GM18508 (cell line): ENCODE measurements around the gene TGFBR2.
A peak's percentile ranks its signal among the peaks of the same experiment; 100 is the strongest.

Experiments
- ATAC-seq: cut with Tn5 transposase; IDR thresholded peaks from one replicate; pipeline ENCODE4 v1.9.1; 2021; ENCODE audit warnings: moderate number of reproducible peaks; ENCODE audit not compliant: insufficient read depth, unreplicated experiment

The TGFBR2 gene

DNA sequence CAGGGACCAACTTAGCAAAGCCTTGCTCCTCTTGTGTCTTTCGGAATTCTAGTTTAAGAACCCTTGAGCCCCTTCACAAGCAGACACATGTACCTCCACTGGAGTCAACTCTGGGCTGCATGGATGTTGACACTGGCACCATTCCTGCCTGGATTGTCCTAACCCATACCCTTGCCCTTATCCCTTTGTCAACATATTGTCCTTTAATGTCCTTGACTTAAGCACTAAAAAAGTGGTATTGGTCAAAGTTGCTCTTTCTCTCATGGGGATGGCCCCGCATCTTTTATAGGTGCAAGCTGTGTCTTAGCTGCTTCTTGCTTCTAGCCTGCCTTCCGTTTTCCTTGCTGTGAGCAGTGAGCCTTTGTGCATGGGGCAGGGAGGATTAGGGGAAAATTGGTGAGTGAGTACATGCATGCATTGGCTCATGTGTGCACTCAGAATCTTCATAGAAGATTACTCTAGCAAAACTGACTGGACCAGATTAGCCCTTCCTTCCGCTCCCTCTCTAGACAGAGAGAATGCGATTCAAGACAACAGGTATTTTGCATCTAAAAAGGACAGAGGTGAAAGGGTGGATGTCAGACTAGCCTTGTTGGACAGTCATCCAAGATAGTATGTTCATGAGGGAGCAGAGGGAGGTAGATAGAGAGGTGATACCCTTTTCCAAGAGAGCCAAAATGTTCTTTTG, 42.4 kb downstream of the TGFBR2 start:
- no peak for ATAC-seq

DNA sequence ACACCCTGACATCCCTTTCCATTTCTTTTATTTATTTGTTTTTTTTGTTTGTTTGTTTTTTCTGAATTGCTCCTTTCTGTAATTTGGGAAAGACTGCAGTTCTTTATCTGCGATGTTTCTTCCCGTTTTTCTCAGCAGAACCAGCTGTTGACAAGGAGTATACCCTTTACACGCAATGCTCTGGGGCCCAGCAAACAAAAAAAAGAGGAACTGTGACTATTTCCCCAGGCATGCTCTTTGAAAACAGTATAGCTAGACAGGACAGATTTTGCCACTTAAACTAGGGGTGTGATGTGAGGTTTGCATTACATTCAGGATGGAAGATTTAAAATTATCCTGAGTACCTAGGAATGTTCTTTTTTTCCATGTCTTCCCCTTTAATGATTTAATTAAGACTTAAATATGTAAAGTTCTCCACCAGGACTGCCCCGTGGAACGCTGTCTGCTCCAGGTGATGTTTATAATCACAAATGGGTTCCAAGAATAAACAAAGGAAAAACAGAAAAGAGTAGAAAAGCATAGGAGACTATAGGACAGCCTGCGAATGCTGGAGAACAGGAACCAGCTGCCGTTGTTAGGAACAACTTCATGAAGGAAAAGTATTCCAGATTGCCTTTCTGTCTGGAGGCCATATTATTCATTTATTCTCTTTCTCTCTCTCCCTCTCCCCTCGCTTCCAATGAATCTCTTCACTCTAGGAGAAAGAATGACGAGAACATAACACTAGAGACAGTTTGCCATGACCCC, 43.3 kb downstream of the TGFBR2 start:
- ATAC-seq = peak; percentile 48

DNA sequence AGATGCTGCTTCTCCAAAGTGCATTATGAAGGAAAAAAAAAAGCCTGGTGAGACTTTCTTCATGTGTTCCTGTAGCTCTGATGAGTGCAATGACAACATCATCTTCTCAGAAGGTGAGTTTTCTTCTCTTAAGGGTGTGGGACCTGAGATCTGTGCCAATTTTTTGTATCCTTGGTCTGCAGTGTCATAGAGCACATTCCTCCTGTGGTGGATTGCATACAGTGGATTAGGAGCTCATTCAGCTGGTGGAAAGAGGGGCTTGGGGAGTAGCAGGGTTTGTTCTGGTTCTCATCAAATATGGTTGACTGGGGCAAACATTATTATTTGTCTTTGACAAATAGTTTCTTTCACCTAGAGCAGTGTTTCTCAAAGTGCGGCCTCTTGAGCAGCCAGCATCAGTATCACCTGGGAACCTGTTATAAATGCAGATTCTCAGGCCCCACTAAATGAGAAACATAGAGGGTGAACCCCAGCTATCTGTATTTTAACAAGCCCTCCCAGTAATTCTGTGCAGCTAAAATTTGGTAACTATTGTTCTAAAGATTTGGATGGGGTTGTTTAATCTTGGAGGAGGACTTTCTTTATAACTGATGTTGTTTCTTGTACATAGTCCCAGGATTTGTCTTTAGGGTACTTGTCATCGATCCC, 44.1 kb downstream of the TGFBR2 start:
- ATAC-seq = no peak

DNA sequence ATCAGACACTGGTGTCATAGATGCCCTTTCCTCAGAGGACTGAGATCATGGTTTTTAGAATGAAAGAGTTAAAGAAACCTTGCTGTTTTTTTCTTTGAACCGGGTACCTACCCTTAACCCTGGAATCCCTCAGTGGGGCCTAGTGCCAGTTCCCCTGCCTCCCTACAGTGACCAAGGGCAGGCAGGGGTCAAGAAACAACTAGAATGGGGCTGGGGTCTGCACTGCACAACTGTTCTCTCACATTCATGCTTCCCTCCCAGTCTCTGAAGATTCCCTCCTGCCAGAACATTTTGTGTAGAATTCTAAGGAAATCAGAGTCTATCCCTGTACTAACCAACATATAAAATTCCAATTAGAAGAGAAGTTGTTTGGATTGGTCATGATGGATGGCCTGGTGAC, 47.9 kb downstream of the TGFBR2 start:
- ATAC-seq = no peak

DNA sequence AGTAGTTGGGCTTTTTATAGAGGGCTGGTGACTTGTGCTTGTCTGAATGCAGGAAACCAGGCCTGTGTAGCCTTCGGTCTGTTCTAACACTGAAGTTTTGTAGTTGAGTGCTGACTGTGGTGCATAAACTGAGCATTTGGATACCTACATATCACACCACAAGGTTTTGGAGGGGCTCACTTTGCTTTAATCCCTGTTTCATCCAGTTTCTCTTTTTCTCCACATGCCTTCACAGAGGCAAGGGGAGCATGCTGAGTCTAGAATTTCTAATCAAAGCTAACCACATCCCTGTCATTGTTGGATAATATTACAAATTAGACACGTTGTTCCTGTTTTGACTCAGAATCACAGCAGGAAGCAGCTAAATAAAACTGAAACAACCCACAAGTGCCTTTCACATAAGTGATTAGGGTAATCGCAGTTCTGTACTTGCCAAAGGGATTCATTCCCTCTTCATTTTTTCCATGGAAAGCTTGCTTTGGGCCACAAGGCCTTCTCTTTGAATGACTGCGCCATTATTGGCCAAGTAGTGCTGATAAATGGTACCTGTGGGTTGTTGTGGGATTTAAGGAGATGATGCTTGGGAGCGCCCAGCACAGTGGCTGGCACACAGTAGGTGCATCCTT, 48.9 kb downstream of the TGFBR2 start:
- no peak for ATAC-seq

DNA sequence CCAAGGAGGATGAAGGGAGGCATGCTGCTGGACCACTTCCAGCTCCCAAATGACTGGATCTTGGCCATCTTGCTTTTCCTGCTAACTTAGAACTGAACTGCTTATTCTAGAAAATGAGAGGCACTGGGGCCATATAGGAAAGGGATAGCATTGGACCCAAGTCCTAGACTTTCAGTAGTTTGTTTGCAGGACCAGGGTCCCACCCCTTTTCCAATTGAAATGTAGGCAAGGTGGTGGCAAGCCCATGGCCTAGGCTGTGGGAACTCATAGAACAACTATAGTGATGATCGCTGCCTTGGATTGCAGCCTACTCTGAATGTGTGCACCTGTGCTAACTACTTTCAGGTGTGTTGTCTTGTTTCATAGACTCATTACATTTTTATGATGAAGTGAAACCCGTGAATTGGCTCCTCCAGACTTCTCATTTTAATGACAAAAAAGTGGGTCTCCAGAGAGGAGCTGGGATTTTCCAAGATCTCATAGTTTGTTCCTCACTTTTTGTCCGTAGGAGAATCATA, 50.3 kb downstream of the TGFBR2 start:
- ATAC-seq = no peak

DNA sequence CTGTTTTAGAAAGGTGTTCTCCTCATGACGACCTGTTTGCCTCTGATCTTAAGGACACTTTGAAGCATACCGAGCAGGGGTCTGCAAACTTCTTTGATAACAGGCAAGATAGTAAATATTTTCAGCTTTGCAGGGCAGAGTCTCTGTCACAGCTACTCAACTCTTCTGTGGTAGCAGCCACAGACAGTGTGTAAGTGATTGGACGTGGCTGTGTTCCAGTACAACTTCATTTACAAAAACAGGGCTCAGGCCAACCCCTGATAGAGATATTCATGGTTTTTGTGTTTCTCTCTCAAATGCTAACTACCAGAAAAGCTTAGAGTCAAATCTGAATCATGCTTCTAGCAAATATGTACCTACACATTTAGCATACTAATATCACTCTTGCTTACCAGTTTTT, 51.5 kb downstream of the TGFBR2 start:
- ATAC-seq = peak; percentile 5

DNA sequence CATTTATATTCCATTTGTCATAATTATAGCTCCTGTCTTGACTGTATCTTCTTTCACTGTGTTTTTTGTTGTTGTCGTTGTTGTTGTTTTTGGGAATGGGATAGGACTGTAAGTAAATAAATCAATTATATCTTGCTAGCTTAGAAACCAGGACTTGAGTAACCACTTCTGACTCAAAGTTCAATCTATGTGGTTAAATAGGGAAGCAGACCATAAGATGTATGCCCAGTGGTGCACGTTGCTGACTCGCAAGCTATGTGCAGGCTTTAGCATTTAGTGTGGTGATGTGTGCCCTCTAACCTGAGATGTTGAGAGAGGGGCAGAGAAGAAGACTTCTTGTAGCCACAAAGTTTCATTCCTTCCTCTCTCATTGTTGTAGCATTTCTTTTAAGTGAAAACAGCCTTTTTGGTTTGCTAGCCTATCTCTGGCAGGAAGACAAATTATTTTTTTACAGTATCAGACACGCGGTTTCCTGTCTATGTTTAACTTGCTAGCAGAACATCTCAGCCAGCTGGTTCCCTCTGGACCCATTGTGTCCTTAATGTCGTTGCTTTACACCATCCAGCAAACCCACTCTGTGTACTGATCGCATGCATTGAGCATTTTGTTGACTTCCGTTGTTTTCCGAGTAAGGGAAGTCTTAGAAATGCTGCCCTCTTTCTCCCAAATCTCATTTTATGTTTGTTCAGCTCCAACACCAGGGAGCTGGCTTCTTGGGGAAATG, 52.1 kb downstream of the TGFBR2 start:
- peak; percentile 88 for ATAC-seq

DNA sequence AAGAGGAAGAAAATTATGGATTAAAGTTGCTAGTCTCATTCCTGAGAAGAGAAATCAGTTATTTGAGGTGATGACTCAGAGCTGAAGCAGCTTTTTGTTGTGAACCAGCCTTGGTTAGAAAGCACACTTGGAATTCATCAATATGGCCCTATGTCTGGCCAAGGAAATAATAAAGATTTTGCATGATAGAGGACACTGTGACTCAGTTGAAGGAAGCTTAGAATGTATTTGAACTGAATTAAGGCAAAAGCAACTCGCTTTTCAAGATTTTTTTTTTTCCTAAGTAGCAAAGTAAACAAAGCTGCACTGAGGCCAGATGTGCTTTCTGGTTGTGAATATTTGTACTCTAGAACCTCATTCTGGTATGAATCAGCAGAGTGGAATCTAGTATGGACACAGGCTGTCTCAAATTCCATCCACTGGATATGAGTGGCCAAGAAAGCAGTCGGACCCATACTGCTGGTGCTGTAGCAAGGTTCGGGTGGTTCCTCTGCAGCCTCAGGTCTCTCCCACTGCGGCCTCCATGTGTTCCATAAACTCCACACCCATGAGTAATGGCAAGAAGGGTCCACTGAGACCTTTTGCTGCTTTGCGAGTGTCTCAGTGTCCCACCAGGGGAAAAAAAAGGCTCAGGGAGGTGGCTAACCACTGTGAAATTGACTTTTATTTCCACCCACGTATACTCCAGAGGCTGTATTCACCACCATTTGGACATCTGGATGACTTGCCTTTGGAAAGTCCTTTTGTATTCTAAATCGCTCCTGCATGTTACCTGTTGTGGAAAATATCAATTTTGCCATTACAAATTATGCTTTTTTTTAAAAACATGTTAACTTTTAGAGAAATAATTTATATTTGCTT, 53.1 kb downstream of the TGFBR2 start:
- ATAC-seq = no peak

DNA sequence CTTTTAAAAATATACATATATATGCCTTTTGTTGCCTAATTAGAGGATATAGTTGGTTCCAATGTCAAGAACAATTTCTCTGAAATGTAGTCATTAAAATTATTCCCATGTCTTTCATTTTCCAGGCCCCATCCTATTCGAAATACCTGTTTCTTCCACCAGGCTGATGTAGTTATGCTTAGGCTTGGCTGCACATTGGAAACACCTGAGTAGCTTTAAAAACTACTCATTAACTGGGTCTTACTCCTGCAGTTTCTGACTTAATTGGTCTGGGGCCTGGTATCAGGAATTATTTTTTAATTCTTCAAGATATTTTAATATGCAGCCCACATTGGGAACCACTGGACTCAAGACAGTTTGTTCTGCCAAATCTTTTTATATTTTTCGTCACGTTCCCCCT, 53.7 kb downstream of the TGFBR2 start:
- no peak for ATAC-seq

DNA sequence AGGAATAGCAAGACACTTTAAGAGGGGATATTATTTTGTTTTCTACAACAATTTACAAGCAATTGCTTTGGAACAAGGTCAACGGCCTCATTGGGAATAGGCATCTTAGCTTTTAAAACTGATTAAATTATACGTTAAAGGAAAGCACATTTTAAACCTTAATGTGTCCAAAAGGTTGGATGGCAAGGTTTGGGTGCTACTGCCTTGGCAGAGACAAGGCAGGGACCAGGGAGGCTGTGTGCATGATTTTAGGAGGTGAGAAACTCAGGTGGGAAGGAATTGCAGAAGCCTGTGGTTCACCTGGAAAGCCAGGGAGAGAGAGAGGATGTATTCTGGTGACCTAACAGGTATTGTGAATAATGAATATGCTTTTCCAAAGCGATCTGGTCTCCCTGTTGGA, 54.3 kb downstream of the TGFBR2 start:
- ATAC-seq = no peak

DNA sequence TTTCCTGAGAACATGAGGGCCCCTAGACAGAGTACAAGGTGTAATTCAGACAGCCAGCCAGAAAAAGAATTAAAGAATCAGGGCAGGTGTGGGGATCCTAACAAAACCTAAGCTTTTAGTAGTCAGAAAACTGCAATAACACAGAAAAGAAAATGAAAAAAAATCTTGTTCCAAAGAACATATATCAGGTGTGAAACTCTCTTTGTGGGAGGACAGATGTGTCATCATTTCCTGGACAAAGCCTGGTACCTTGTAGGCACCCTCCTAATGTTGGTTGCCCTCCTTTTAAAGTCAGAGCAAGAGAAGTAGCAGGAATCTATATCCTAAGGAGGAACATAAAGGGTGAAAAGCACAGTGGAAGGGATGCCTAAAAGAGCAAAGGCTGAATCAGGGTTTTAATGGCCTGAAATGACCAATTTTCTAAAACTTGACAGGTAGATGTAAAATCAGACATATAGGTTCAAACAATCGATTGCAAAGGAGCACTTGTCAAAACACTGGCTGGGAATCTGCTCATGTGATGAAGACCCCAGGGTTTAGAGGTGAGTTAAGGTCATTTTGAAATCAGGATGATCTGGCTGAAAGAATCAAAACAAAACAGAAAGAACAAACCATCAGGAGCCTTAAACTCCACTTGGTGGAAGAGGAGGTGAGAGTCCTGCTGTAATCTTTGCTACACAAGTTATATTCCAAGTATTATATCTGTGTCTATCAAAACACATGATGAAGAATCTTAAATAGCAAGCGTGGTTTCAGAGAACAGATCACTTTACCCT, 54.9 kb downstream of the TGFBR2 start:
- ATAC-seq = no peak

DNA sequence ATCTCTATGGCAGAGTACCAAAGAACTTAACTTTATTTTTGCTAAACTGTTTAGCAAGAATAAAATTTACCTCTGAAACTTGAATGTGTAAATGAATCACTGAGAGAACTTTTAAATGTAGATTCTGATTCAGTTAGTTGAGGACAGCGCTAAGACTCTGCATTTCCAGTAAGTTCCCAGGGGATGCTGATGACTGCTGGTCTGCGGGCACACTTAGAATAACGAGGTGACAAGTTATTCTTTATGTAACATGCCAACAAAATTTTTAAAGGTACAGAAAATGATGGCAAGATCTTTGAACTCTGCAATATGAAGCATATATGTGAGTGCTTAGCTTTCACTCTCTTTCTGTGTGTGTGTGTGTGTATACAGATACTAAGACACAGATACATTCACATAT, 56.4 kb downstream of the TGFBR2 start:
- no peak for ATAC-seq

DNA sequence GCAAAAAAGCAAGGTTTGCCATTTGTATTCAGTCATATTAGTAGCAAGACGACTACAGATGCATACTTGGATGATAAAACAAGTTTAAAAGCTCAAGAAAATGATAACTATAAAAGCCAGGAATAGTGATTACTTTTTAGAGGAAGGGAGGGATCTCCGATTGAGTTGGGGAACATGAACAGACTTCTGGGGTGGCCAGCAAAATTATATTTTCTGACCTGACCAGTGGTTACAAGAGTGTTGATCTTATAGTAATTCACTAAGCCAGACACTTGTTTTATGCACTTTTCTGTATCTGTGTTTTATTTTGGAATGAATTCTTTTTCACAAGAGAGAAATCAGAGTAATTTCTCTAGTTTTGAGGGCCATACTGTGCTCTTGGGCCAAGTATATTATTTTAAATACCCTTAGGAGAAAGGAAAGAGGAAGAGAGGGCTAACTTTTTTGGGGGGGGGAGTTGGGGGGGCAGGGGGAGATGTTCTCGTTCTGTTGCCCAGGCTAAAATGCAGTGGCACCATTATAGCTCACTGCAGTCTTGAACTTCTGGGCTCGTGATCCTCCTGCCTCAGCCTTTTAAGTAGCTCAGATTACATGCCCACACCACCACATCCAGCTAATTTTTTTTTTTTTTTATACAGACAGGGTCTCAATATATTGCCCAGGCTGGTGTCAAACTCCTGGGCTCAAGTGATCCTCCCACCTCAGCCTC, 57.3 kb downstream of the TGFBR2 start:
- no peak for ATAC-seq

DNA sequence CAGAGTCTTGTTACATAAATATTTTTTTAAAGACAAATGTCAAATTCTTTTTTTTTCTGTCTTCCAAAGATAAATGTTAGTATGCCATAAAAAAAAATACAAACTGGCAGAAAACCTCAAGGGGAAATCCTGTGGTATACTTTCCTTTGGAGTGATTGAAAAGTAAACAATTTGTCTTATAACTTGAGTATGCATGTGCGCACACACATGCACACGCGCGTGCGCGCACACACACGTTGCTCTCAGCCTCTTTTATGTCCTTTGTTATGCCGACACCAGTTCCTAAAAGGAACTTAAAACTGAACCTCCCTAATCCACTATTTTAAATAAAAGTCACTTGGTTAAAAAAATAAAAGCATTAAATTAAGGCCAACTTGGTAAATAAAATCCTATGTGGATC, 58.1 kb downstream of the TGFBR2 start:
- no peak for ATAC-seq

DNA sequence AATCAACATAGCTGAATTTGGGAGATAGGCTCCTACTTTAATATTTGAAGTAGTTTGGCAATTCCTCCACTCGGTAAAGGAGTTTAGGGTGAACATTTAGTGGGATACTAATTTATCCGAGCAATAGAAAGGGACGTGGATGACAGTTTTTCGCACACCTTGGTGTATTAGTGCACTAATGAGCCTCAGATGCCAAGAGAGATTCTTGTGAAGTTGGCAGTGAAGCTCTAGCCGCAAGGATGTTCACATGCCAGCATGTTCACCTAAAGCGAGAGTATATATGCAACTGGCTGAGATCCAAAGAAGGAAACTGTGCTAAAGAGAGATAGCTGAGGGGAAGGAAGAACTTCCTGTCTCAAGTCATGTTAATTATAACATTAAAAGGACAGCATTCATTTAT, 58.5 kb downstream of the TGFBR2 start:
- ATAC-seq = no peak

DNA sequence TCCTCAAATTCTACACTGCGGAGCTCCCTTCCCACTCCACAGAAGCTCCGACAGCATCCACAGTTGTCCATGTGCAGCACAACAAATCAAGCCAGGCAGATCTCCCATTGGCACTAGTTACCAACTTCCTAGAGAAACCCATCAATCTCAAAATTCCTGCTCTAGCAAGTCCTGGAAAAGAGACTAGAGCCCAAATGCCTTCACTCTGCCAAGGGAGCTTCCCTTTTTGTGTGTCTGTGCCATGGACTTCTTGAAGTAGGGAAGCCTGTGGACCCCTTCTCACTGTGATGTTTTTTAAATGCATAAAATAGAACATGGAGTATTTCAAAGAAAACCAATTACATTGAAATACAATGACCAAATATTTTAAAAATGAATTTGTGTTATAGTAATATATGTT, 59.1 kb downstream of the TGFBR2 start:
- ATAC-seq = no peak
